Activated CD4-positive, alpha-beta T cell treated with anti-CD3 and anti-CD28 coated beads, Interleukin-2, amount 10 ng/mL, durations not matched to agents 7 days and 5 days (primary cell): ENCODE data around the gene HSPG2. TPM values are rescaled to one million over a fixed set of nuclear protein-coding genes. Genes with fewer than 3 reads are reported as not detected.

Experiments used
- CTCF ChIA-PET: fragments of 350-600 bp; sonication (Branson Sonifier 250); formaldehyde crosslinking; loops from one replicate; lab custom pipeline; 2021; ENCODE audit warnings: antibody characterized with exemption; lab: Charles Lee
- POLR2A ChIA-PET: fragments of 350-600 bp; sonication (Branson Sonifier 250); formaldehyde crosslinking; loops from one replicate; lab custom pipeline; 2021; ENCODE audit warnings: antibody characterized with exemption; lab: Charles Lee
- DNase-seq: peaks from one replicate; pipeline ENCODE4 v3.0.0-alpha.2; 2020
- H3K27ac Mint-ChIP-seq: one replicate; pipeline ENCODE4 v1.8.0; 2021; ENCODE audit warnings: mild to moderate bottlenecking, moderate library complexity, mixed read lengths
- H3K27me3 Mint-ChIP-seq: one replicate; pipeline ENCODE4 v1.8.0; 2021; ENCODE audit warnings: mixed read lengths
- H3K36me3 Mint-ChIP-seq: one replicate; pipeline ENCODE4 v1.8.0; 2021; ENCODE audit warnings: low read depth, mixed read lengths
- H3K4me1 Mint-ChIP-seq: one replicate; pipeline ENCODE4 v1.8.0; 2021; ENCODE audit warnings: mixed read lengths
- H3K4me3 Mint-ChIP-seq: one replicate; pipeline ENCODE4 v1.8.0; 2021; ENCODE audit warnings: mild to moderate bottlenecking, moderate library complexity, mixed read lengths
- H3K9me3 Mint-ChIP-seq: one replicate; pipeline ENCODE4 v1.8.0; 2021; ENCODE audit warnings: mixed read lengths
- total RNA-seq, 2 experiments: library from RNA; stranded (reverse); gene quantifications; one replicate each; pipeline ENCODE4 v1.2.3, GENCODE V29; 2021

Gene HSPG2
- total RNA-seq, 2 experiments from 2014 or later = 1.9 to 2.3 TPM

DNA sequence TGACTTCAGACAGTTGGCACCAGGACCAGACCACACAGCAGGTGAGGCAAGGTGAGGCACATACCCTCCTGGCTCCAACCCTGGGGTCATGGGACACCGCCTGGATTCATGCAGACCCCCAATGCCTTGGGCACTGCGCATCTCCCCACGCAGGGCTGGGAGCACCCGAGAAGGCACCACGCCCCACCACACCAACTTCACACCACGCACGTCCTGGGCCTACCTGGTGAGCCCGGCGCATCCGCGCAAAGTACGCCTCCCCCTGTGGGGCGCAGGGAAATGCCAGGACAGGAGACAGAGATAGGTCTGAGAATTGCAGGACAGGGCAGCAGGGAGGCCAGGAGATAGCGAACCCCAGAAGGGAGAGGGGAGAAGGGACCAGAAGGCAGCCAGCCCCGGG, 66.5 kb downstream of the HSPG2 start:
- POLR2A ChIA-PET = no interaction called here
- H3K27me3 Mint-ChIP-seq = no peaks in the 10 kb centered on the region
- CTCF ChIA-PET = no interaction called here
- no peak for DNase-seq
- no peaks in the 10 kb centered on the region for H3K9me3 Mint-ChIP-seq
- no peaks in the 10 kb centered on the region for H3K36me3 Mint-ChIP-seq
- H3K4me3 Mint-ChIP-seq = no peak overlapping the region
- H3K4me1 Mint-ChIP-seq = no peaks in the 10 kb centered on the region
- no peak overlapping the region for H3K27ac Mint-ChIP-seq

DNA sequence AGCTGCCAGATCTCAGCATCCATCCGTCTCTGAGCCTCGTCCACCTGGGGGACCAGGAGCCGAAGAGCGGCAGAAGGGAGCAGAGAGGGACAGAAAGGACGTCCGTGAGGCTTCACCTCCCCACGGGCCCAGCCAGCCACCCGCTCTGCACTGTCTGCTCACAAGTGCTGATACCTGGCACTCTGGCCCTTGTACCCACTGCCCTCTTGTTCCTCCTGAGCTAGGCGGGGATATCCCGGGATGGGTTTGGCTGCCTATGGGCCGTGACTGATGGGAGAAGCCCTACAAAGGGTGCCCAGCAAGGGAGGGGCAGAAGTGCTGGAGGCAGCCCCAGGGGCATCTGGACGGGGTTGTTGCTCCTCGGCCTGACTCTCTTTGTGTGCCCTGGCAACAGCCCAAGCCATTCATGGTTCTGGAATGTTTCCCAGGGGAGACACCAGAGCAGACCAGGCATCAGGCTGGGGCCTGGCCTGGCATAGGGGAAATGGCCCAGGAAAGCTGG, 67.4 kb downstream of the HSPG2 start:
- no peaks in the 10 kb centered on the region for H3K9me3 Mint-ChIP-seq
- H3K27ac Mint-ChIP-seq = no peak overlapping the region
- DNase-seq = no peak
- H3K4me3 Mint-ChIP-seq = no peak overlapping the region
- ChIA-PET POLR2A (no interaction called here), CTCF (no interaction called here)
- no peaks in the 10 kb centered on the region for H3K4me1 Mint-ChIP-seq
- H3K27me3 Mint-ChIP-seq = no peaks in the 10 kb centered on the region
- H3K36me3 Mint-ChIP-seq = no peaks in the 10 kb centered on the region

GRCh38 chr1:21868941-21869454, 68.1 kb downstream of the HSPG2 start:
- no peak for DNase-seq
- H3K27me3 Mint-ChIP-seq = no peaks in the 10 kb centered on the region
- no peak overlapping the region for H3K4me3 Mint-ChIP-seq
- H3K9me3 Mint-ChIP-seq = no peaks in the 10 kb centered on the region
- H3K27ac Mint-ChIP-seq = no peak overlapping the region
- CTCF ChIA-PET = no interaction called here
- H3K4me1 Mint-ChIP-seq = no peaks in the 10 kb centered on the region
- H3K36me3 Mint-ChIP-seq = no peaks in the 10 kb centered on the region
- POLR2A ChIA-PET = no interaction called here

GRCh38 chr1:21868482-21868881, 68.6 kb downstream of the HSPG2 start:
- CTCF ChIA-PET = no interaction called here
- Mint-ChIP-seq H3K4me1 (no peaks in the 10 kb centered on the region), H3K9me3 (no peaks in the 10 kb centered on the region)

DNA sequence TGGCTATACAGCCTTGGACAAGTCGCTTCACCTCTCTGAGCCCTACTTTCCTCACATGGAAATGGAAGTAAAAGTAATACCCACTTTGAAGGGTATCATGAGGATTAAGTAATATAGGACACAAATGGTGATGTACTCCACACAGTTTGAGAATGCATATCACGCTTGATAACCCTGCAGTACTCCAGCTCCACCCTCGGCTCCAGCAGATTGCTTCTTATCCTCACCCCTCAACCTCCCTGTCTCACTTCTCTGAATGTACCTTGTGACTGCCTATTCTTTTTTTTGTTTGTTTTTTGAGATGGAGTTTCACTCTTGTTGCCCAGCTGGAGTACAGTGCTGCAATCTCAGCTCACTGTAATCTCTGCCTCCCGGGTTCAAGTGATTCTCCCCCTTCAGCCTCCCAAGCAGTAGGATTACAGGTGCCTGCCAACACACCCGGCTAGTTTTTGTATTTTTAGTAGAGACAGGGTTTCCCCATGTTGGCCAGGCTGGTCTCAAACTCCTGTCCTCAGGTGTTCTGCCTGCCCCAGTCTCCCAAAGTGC, 69.6 kb downstream of the HSPG2 start:
- POLR2A ChIA-PET = no interaction called here
- H3K27me3 Mint-ChIP-seq = no peaks in the 10 kb centered on the region
- H3K9me3 Mint-ChIP-seq = no peaks in the 10 kb centered on the region
- no peaks in the 10 kb centered on the region for H3K36me3 Mint-ChIP-seq
- CTCF ChIA-PET = no interaction called here
- H3K4me3 Mint-ChIP-seq = no peak overlapping the region
- no peaks in the 10 kb centered on the region for H3K4me1 Mint-ChIP-seq
- no peak overlapping the region for H3K27ac Mint-ChIP-seq
- no peak for DNase-seq

More at GRCh38 chr1:21868482-21868881, 68.6 kb downstream of the HSPG2 start:
- Mint-ChIP-seq H3K27me3 (no peaks in the 10 kb centered on the region), H3K27ac (no peak overlapping the region), H3K4me3 (no peak overlapping the region), H3K36me3 (no peaks in the 10 kb centered on the region)
- DNase-seq = no peak
- POLR2A ChIA-PET = no interaction called here

- H3K27ac Mint-ChIP-seq = no peak overlapping the region
- CTCF ChIA-PET = no interaction called here
- H3K9me3 Mint-ChIP-seq = no peaks in the 10 kb centered on the region
- POLR2A ChIA-PET = no interaction called here
- H3K27me3 Mint-ChIP-seq = no peaks in the 10 kb centered on the region
- no peaks in the 10 kb centered on the region for H3K4me1 Mint-ChIP-seq
- H3K36me3 Mint-ChIP-seq = no peaks in the 10 kb centered on the region
- no peak overlapping the region for H3K4me3 Mint-ChIP-seq
- no peak for DNase-seq
These were observed 70.4 kb downstream of the HSPG2 start for GRCh38 chr1:21866707-21867043.

DNA sequence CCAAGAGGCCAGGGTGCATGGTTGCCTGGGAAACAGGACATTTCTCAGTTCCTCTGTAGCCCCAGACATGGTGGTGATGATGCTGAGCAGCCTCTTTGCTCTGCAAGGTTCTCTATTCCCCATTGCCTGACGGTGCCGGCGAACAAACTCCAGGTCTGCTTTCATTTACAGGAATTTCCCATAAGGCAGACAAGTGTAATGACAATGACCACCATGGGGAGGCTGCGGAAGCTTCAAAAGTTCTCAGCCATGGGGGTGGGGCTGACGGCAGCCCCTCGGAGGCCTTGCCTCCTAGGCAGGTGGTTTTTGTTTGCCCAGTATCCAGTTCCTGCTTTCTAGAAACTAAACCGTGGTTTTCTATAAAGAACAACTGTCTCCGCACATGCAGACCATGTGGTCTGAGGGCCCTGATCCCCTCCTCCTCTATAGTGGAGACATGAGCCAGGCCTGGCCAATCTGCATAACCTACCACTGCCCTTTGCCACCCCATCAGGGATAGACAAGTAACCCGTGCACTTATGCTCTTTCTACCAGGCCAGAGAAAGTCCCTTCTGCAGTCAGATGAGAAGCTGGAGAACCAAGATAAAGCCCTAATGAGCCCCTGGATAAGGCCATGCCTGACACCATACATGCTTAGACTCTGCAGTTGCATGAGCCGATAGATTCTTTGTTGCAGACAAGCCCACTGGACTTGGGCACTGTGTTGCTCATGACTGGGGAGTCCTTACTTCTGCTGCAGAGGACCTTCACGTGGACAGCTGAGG, 71.0 kb downstream of the HSPG2 start:
- DNase-seq = no peak
- Mint-ChIP-seq H3K9me3 (no peaks in the 10 kb centered on the region), H3K27ac (no peak overlapping the region), H3K4me1 (no peaks in the 10 kb centered on the region), H3K36me3 (no peaks in the 10 kb centered on the region), H3K27me3 (no peaks in the 10 kb centered on the region), H3K4me3 (no peak overlapping the region)
- POLR2A ChIA-PET = no interaction called here
- CTCF ChIA-PET = no interaction called here

DNA sequence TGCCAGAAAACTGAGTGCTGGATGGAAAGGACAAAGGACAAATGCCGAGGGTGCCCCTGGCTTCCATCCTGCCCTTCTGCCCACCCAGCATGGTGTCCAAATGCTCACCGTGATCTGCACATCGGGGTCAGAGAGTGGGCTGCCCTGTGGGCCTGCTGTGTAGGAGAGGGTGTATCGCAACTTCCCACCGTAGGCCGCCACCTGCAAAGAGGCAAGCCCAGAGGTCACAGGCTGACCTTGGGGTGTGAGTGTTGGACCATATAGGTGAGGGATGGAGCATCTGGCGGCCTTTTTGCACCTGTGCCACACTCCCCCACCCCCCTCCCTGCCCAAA, 71.5 kb downstream of the HSPG2 start:
- no peak for DNase-seq
- Mint-ChIP-seq H3K4me3 (no peak overlapping the region), H3K4me1 (no peaks in the 10 kb centered on the region), H3K36me3 (no peaks in the 10 kb centered on the region), H3K9me3 (no peaks in the 10 kb centered on the region), H3K27me3 (no peaks in the 10 kb centered on the region), H3K27ac (no peak overlapping the region)
- CTCF ChIA-PET = no interaction called here
- POLR2A ChIA-PET = no interaction called here

GRCh38 chr1:21864730-21865129, 72.4 kb downstream of the HSPG2 start:
- Mint-ChIP-seq H3K4me3 (no peak overlapping the region), H3K27ac (no peak overlapping the region), H3K9me3 (no peaks in the 10 kb centered on the region), H3K4me1 (no peaks in the 10 kb centered on the region), H3K36me3 (no peaks in the 10 kb centered on the region), H3K27me3 (no peaks in the 10 kb centered on the region)
- POLR2A ChIA-PET = no interaction called here
- CTCF ChIA-PET = no interaction called here
- no peak for DNase-seq

DNA sequence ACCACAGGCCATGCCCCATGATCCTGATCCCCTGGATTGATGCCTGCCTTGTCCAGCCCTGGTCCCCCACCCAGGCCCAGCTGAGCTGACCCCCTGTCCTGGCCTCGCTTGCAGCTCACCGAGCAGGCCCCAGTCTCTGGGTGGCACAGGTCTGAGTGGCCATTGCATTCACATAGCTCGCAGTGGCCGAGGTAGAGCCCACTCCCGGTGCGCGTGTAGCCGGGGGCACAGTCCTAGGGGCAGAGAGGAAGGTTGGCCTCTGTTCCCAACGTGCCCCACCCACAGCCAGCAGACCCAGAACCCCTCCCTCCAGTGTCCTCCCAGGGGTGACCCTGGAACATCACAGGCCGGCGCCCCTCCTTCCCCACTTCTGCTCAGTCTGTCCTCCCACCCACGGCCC, 73.1 kb downstream of the HSPG2 start:
- H3K4me1 Mint-ChIP-seq = no peaks in the 10 kb centered on the region
- no peaks in the 10 kb centered on the region for H3K27me3 Mint-ChIP-seq
- no peak overlapping the region for H3K4me3 Mint-ChIP-seq
- H3K36me3 Mint-ChIP-seq = no peaks in the 10 kb centered on the region
- H3K27ac Mint-ChIP-seq = no peak overlapping the region
- DNase-seq = no peak
- CTCF ChIA-PET = no interaction called here
- POLR2A ChIA-PET = no interaction called here
- no peaks in the 10 kb centered on the region for H3K9me3 Mint-ChIP-seq

- Mint-ChIP-seq H3K4me1 (peaks cover 5% of the 10 kb centered on the region), H3K36me3 (no peaks in the 10 kb centered on the region), H3K27ac (no peak overlapping the region), H3K27me3 (no peaks in the 10 kb centered on the region), H3K9me3 (no peaks in the 10 kb centered on the region), H3K4me3 (no peak overlapping the region)
- ChIA-PET POLR2A (no interaction called here), CTCF (no interaction called here)
- no peak for DNase-seq
These were observed 75.3 kb downstream of the HSPG2 start for GRCh38 chr1:21861602-21862429.

GRCh38 chr1:21860971-21861370, 76.1 kb downstream of the HSPG2 start:
- Mint-ChIP-seq H3K27ac (no peak overlapping the region), H3K9me3 (no peaks in the 10 kb centered on the region), H3K4me3 (no peak overlapping the region), H3K4me1 (peaks cover 5% of the 10 kb centered on the region), H3K27me3 (no peaks in the 10 kb centered on the region), H3K36me3 (no peaks in the 10 kb centered on the region)
- CTCF ChIA-PET = no interaction called here
- DNase-seq = no peak
- POLR2A ChIA-PET = no interaction called here

DNA sequence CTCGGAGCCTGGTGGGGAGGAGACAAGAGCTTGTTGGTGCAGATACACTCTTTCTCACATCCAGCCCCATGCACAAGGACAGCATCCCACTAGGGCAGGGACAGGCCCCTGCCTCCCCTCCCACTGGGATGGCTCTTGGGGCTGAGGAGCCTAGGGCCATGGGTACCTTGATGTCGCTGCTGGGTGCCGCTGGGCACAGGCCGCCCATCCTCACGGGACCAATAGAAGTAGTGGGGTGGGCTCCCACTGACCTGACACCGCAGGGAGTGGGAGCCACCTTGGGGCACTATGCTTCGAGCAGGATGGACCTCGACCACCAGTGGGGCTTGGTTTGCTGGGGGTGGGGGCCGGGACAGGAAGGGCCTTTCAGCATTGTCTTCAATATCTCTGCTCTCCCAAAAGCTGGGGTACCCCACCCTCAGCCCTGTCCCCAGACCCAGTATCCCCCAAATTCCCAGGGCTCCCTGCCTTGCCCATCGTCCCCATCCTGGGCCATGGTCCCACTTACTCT, 77.4 kb downstream of the HSPG2 start:
- no peaks in the 10 kb centered on the region for H3K36me3 Mint-ChIP-seq
- ChIA-PET CTCF (interaction anchor here (0.5 kb wide), 1 partner anchor 665 kb away, joined by 5 read pairs; no protein-coding TSS in a partner anchor), POLR2A (no interaction called here)
- H3K4me3 Mint-ChIP-seq = no peak overlapping the region
- peaks cover 5% of the 10 kb centered on the region for H3K4me1 Mint-ChIP-seq
- H3K27me3 Mint-ChIP-seq = no peaks in the 10 kb centered on the region
- H3K27ac Mint-ChIP-seq = no peak overlapping the region
- H3K9me3 Mint-ChIP-seq = no peaks in the 10 kb centered on the region
- DNase-seq = no peak
